ENCODE measurements around the gene FHDC1.
A peak's percentile ranks its signal among the peaks of the same experiment; 100 is the strongest.
"Not testable (repeated sequence)": the region's sequence is repeated elsewhere in the genome, so short reads cannot be mapped to it uniquely, and the experiment has no call there.

FHDC1 gene

GRCh38 chr4:152935631-152936445 lies at the start of gene FHDC1:
Gene FHDC1, plus strand, starts transcription at chr4:152936323. Its CDS starts 6,735 bp downstream, at chr4:152943058.
- Mint-ChIP-seq H3K4me3 (peak within 1 kb of the TSS; percentile 74), H3K36me3 (no peaks in the 10 kb centered on the region), H3K4me1 (peaks cover 27% of the 10 kb centered on the region), H3K27me3 (peaks cover 48% of the 10 kb centered on the region), H3K27ac (no peak within 1 kb of the TSS), H3K9me3 (no peaks in the 10 kb centered on the region)
- ATAC-seq = peak; percentile 44

- no peak for ATAC-seq
- Mint-ChIP-seq H3K27me3 (no peaks in the 10 kb centered on the region), H3K9me3 (no peaks in the 10 kb centered on the region), H3K4me1 (no peaks in the 10 kb centered on the region), H3K4me3 (no peak overlapping the region), H3K36me3 (peaks cover 72% of the 10 kb centered on the region), H3K27ac (no peak overlapping the region)
Measured at GRCh38 chr4:152887981-152888380, 48.1 kb upstream of the FHDC1 start.

GRCh38 chr4:152892974-152893373 lies 43.1 kb upstream of the FHDC1 start:
- H3K9me3 Mint-ChIP-seq = no peaks in the 10 kb centered on the region
- H3K36me3 Mint-ChIP-seq = peaks cover 59% of the 10 kb centered on the region
- no peak for ATAC-seq
- no peaks in the 10 kb centered on the region for H3K4me1 Mint-ChIP-seq
- H3K27ac Mint-ChIP-seq = no peak overlapping the region
- no peaks in the 10 kb centered on the region for H3K27me3 Mint-ChIP-seq
- no peak overlapping the region for H3K4me3 Mint-ChIP-seq

GRCh38 chr4:152894673-152895072 lies 41.5 kb upstream of the FHDC1 start:
- Mint-ChIP-seq H3K4me3 (no peak overlapping the region), H3K36me3 (peaks cover 62% of the 10 kb centered on the region), H3K27ac (no peak overlapping the region), H3K4me1 (no peaks in the 10 kb centered on the region), H3K9me3 (no peaks in the 10 kb centered on the region), H3K27me3 (no peaks in the 10 kb centered on the region)
- ATAC-seq = no peak

- no peak overlapping the region for H3K27ac Mint-ChIP-seq
- no peaks in the 10 kb centered on the region for H3K27me3 Mint-ChIP-seq
- peaks cover 53% of the 10 kb centered on the region for H3K36me3 Mint-ChIP-seq
- H3K9me3 Mint-ChIP-seq = no peaks in the 10 kb centered on the region
- no peak overlapping the region for H3K4me3 Mint-ChIP-seq
- no peaks in the 10 kb centered on the region for H3K4me1 Mint-ChIP-seq
- no peak for ATAC-seq
Measured at GRCh38 chr4:152896811-152897210, 39.3 kb upstream of the FHDC1 start.

GRCh38 chr4:152898133-152898532 lies 38.0 kb upstream of the FHDC1 start:
- ATAC-seq, H3K4me3 Mint-ChIP-seq, H3K4me1 Mint-ChIP-seq, H3K27ac Mint-ChIP-seq, H3K27me3 Mint-ChIP-seq, H3K9me3 Mint-ChIP-seq: not testable (repeated sequence)
- H3K36me3 Mint-ChIP-seq = peaks cover 40% of the 10 kb centered on the region

GRCh38 chr4:152898606-152899005 lies 37.5 kb upstream of the FHDC1 start:
- Mint-ChIP-seq H3K9me3 (no peaks in the 10 kb centered on the region), H3K27ac (no peak overlapping the region), H3K27me3 (no peaks in the 10 kb centered on the region), H3K4me1 (no peaks in the 10 kb centered on the region), H3K36me3 (peaks cover 36% of the 10 kb centered on the region), H3K4me3 (no peak overlapping the region)
- no peak for ATAC-seq

- Mint-ChIP-seq H3K9me3 (peaks cover 3% of the 10 kb centered on the region), H3K27ac (no peak overlapping the region), H3K36me3 (peaks cover 37% of the 10 kb centered on the region), H3K4me1 (no peaks in the 10 kb centered on the region), H3K4me3 (no peak overlapping the region), H3K27me3 (no peaks in the 10 kb centered on the region)
- ATAC-seq = no peak
Measured at GRCh38 chr4:152900395-152900794, 35.7 kb upstream of the FHDC1 start.

- peaks cover 1% of the 10 kb centered on the region for H3K4me1 Mint-ChIP-seq
- no peaks in the 10 kb centered on the region for H3K27me3 Mint-ChIP-seq
- no peak for ATAC-seq
- H3K4me3 Mint-ChIP-seq = no peak overlapping the region
- H3K9me3 Mint-ChIP-seq = peaks cover 3% of the 10 kb centered on the region
- H3K36me3 Mint-ChIP-seq = peaks cover 34% of the 10 kb centered on the region
- H3K27ac Mint-ChIP-seq = no peak overlapping the region
Measured at GRCh38 chr4:152901205-152901604, 34.9 kb upstream of the FHDC1 start.

GRCh38 chr4:152903658-152904057 lies 32.5 kb upstream of the FHDC1 start:
- Mint-ChIP-seq H3K27ac (no peak overlapping the region), H3K36me3 (peaks cover 52% of the 10 kb centered on the region), H3K4me1 (peaks cover 6% of the 10 kb centered on the region), H3K27me3 (no peaks in the 10 kb centered on the region), H3K4me3 (no peak overlapping the region), H3K9me3 (peaks cover 3% of the 10 kb centered on the region)
- no peak for ATAC-seq

- Mint-ChIP-seq H3K9me3 (no peaks in the 10 kb centered on the region), H3K27ac (no peak overlapping the region), H3K4me1 (peaks cover 6% of the 10 kb centered on the region), H3K36me3 (peaks cover 43% of the 10 kb centered on the region), H3K4me3 (no peak overlapping the region), H3K27me3 (no peaks in the 10 kb centered on the region)
- ATAC-seq = no peak
Measured at GRCh38 chr4:152909901-152910300, 26.2 kb upstream of the FHDC1 start.

- H3K27me3 Mint-ChIP-seq = no peaks in the 10 kb centered on the region
- no peaks in the 10 kb centered on the region for H3K9me3 Mint-ChIP-seq
- peaks cover 43% of the 10 kb centered on the region for H3K36me3 Mint-ChIP-seq
- no peak overlapping the region for H3K27ac Mint-ChIP-seq
- H3K4me3 Mint-ChIP-seq = no peak overlapping the region
- peaks cover 6% of the 10 kb centered on the region for H3K4me1 Mint-ChIP-seq
- no peak for ATAC-seq
Measured at GRCh38 chr4:152910521-152910920, 25.6 kb upstream of the FHDC1 start.

GRCh38 chr4:152917543-152918395 lies 18.4 kb upstream of the FHDC1 start:
- no peak for ATAC-seq
- H3K4me1 Mint-ChIP-seq = no peaks in the 10 kb centered on the region
- H3K9me3 Mint-ChIP-seq = peaks cover 9% of the 10 kb centered on the region
- no peaks in the 10 kb centered on the region for H3K27me3 Mint-ChIP-seq
- H3K27ac Mint-ChIP-seq = no peak overlapping the region
- no peak overlapping the region for H3K4me3 Mint-ChIP-seq
- H3K36me3 Mint-ChIP-seq = peaks cover 26% of the 10 kb centered on the region

GRCh38 chr4:152919826-152920225 lies 16.3 kb upstream of the FHDC1 start:
- H3K9me3 Mint-ChIP-seq = peaks cover 9% of the 10 kb centered on the region
- peaks cover 26% of the 10 kb centered on the region for H3K36me3 Mint-ChIP-seq
- H3K27me3 Mint-ChIP-seq = no peaks in the 10 kb centered on the region
- ATAC-seq = no peak
- H3K4me1 Mint-ChIP-seq = no peaks in the 10 kb centered on the region
- no peak overlapping the region for H3K4me3 Mint-ChIP-seq
- H3K27ac Mint-ChIP-seq = no peak overlapping the region

GRCh38 chr4:152920768-152921167 lies 15.4 kb upstream of the FHDC1 start:
- no peaks in the 10 kb centered on the region for H3K4me1 Mint-ChIP-seq
- H3K27me3 Mint-ChIP-seq = no peaks in the 10 kb centered on the region
- no peak for ATAC-seq
- peaks cover 9% of the 10 kb centered on the region for H3K9me3 Mint-ChIP-seq
- no peak overlapping the region for H3K4me3 Mint-ChIP-seq
- H3K36me3 Mint-ChIP-seq = peaks cover 26% of the 10 kb centered on the region
- no peak overlapping the region for H3K27ac Mint-ChIP-seq

GRCh38 chr4:152921284-152921683 lies 14.8 kb upstream of the FHDC1 start:
- Mint-ChIP-seq H3K27ac (no peak overlapping the region), H3K27me3 (no peaks in the 10 kb centered on the region), H3K36me3 (peaks cover 26% of the 10 kb centered on the region), H3K4me3 (no peak overlapping the region), H3K9me3 (peaks cover 9% of the 10 kb centered on the region), H3K4me1 (no peaks in the 10 kb centered on the region)
- ATAC-seq = no peak

Data from stimulated activated memory B cell treated with anti-CD40 and anti-IgM and Interleukin-4, amounts not matched to agents 10 μg/mL and 1 μg/mL and 100 μg/mL, for 72 hours (primary cell).